H9 (cell line): Measurements from ENCODE around the gene AFMID. TPM values are rescaled to one million over a fixed set of nuclear protein-coding genes. Genes with fewer than 3 reads are reported as not detected.

Experiments
- DNase-seq: peaks from one replicate; pipeline ENCODE4 v3.0.0-alpha.2; 2017
- H2AFZ ChIP-seq: one replicate; pipeline ENCODE4 v1.6.1; 2013; ENCODE audit warnings: mild to moderate bottlenecking, low read length, control low read depth, moderate library complexity
- H2AK5ac ChIP-seq: 2 replicates; pipeline ENCODE4 v1.6.1; 2013; ENCODE audit warnings: low read length, control low read depth, mixed read lengths; ENCODE audit not compliant: insufficient read length
- H2BK120ac ChIP-seq: one replicate; pipeline ENCODE4 v1.6.1; 2013; ENCODE audit warnings: low read depth, mild to moderate bottlenecking, low read length, control low read depth, inconsistent platforms; ENCODE audit not compliant: poor library complexity, severe bottlenecking
- H2BK12ac ChIP-seq: 2 replicates; pipeline ENCODE4 v1.6.1; 2013; ENCODE audit warnings: low read length, control low read depth, mixed read lengths, low read depth; ENCODE audit not compliant: insufficient read length
- H2BK15ac ChIP-seq: 2 replicates; pipeline ENCODE4 v1.6.1; 2013; ENCODE audit warnings: low read depth, low read length, control low read depth
- H2BK20ac ChIP-seq: one replicate; pipeline ENCODE4 v1.6.1; 2013; ENCODE audit warnings: low read depth, mild to moderate bottlenecking, low read length, control low read depth, inconsistent platforms; ENCODE audit not compliant: poor library complexity, severe bottlenecking
- H2BK5ac ChIP-seq: 2 replicates; pipeline ENCODE4 v1.6.1; 2013; ENCODE audit warnings: low read length, control low read depth, mixed read lengths; ENCODE audit not compliant: insufficient read length
- H3K14ac ChIP-seq: 2 replicates; pipeline ENCODE4 v1.6.1; 2013; ENCODE audit warnings: low read length, control low read depth; ENCODE audit not compliant: insufficient read depth
- H3K18ac ChIP-seq: 2 replicates; pipeline ENCODE4 v1.6.1; 2013; ENCODE audit warnings: low read depth, mild to moderate bottlenecking, mixed read lengths, low read length, control low read depth; ENCODE audit not compliant: insufficient read length
- H3K23ac ChIP-seq: 2 replicates; pipeline ENCODE4 v1.6.1; 2013; ENCODE audit warnings: low read length, control low read depth, mixed read lengths, low read depth; ENCODE audit not compliant: insufficient read length
- H3K23me2 ChIP-seq: 2 replicates; pipeline ENCODE4 v1.6.1; 2013; ENCODE audit warnings: low read depth, mild to moderate bottlenecking, mixed read lengths, low read length, control low read depth; ENCODE audit not compliant: insufficient read length, poor library complexity, severe bottlenecking
- H3K27ac ChIP-seq: 2 replicates; pipeline ENCODE4 v1.5.1; 2013; ENCODE audit warnings: low read length, control low read depth, mixed read lengths, low read depth; ENCODE audit not compliant: insufficient read length
- H3K27me3 ChIP-seq: 2 replicates; pipeline ENCODE4 v1.6.1; 2013; ENCODE audit warnings: low read length, control low read depth, inconsistent platforms; ENCODE audit not compliant: insufficient read depth
- H3K4ac ChIP-seq: 2 replicates; pipeline ENCODE4 v1.6.1; 2013; ENCODE audit warnings: low read depth, mild to moderate bottlenecking, control low read depth, inconsistent platforms, low read length, moderate library complexity
- H3K4me1 ChIP-seq: 2 replicates; pipeline ENCODE4 v1.6.1; 2013; ENCODE audit warnings: low read length, control low read depth, inconsistent platforms; ENCODE audit not compliant: insufficient read depth
- H3K4me2 ChIP-seq: 2 replicates; pipeline ENCODE4 v1.6.1; 2013; ENCODE audit warnings: low read length, control low read depth, mixed read lengths; ENCODE audit not compliant: insufficient read length, insufficient read depth
- H3K56ac ChIP-seq: 2 replicates; pipeline ENCODE4 v1.6.1; 2013; ENCODE audit warnings: low read depth, mild to moderate bottlenecking, mixed read lengths, low read length, control low read depth; ENCODE audit not compliant: insufficient read length
- H3K79me1 ChIP-seq: 2 replicates; pipeline ENCODE4 v1.6.1; 2013; ENCODE audit warnings: low read depth, mild to moderate bottlenecking, moderate library complexity, low read length, control low read depth, inconsistent platforms; ENCODE audit not compliant: insufficient read depth, poor library complexity, severe bottlenecking
- H3K79me2 ChIP-seq: 2 replicates; pipeline ENCODE4 v1.6.1; 2013; ENCODE audit warnings: low read length, control low read depth, inconsistent platforms; ENCODE audit not compliant: insufficient read depth
- H3K9ac ChIP-seq: 2 replicates; pipeline ENCODE4 v1.6.1; 2013; ENCODE audit warnings: low read length, control low read depth, mixed read lengths; ENCODE audit not compliant: insufficient read length; ENCODE audit errors: extremely low read depth
- H3K9me3 ChIP-seq: one replicate; pipeline ENCODE4 v1.6.1; 2013; ENCODE audit warnings: low read depth, low read length, inconsistent platforms; ENCODE audit not compliant: control insufficient read depth
- H3T11ph ChIP-seq: one replicate; pipeline ENCODE4 v1.6.1; 2013; ENCODE audit warnings: mild to moderate bottlenecking, low read length, control low read depth, inconsistent platforms
- H4K20me1 ChIP-seq: one replicate; pipeline ENCODE4 v1.6.1; 2013; ENCODE audit not compliant: control insufficient read depth, insufficient read length, insufficient read depth
- H4K5ac ChIP-seq: 2 replicates; pipeline ENCODE4 v1.6.1; 2013; ENCODE audit warnings: low read depth, mild to moderate bottlenecking, mixed read lengths, low read length, control low read depth; ENCODE audit not compliant: insufficient read length
- H4K8ac ChIP-seq: replicated peaks from 2 replicates; pipeline ENCODE4 v1.6.1; 2013; ENCODE audit warnings: low read length, control low read depth, mixed read lengths, low read depth; ENCODE audit not compliant: insufficient read length
- H4K91ac ChIP-seq: 2 replicates; pipeline ENCODE4 v1.6.1; 2013; ENCODE audit warnings: low read depth, mild to moderate bottlenecking, moderate library complexity, mixed read lengths, low read length, control low read depth; ENCODE audit not compliant: insufficient read length
- H3K27ac Mint-ChIP-seq, 3 experiments: 2 replicates in 2 of 3; 3 replicates in 1 of 3; pipeline ENCODE4 v1.8.0; 2020 to 2021; ENCODE audit warnings: mixed read lengths in 3 of 3, mild to moderate bottlenecking in 1 of 3, moderate library complexity in 1 of 3
- H3K27me3 Mint-ChIP-seq: 2 replicates; pipeline ENCODE4 v1.8.0; 2021; ENCODE audit warnings: low read depth, mild to moderate bottlenecking, moderate library complexity, mixed read lengths
- H3K36me3 Mint-ChIP-seq, 3 experiments: 2 replicates in 2 of 3; 3 replicates in 1 of 3; pipeline ENCODE4 v1.8.0; 2020 to 2021; ENCODE audit warnings: low read depth in 3 of 3, mixed read lengths in 3 of 3; ENCODE audit not compliant: insufficient read depth in 1 of 3
- H3K4me1 Mint-ChIP-seq, 2 experiments: 2 replicates each; pipeline ENCODE4 v1.8.0; 2020; ENCODE audit warnings: mixed read lengths in 2 of 2
- H3K4me3 Mint-ChIP-seq, 2 experiments: 2 replicates in 1 of 2; 3 replicates in 1 of 2; pipeline ENCODE4 v1.8.0; 2020 to 2021; ENCODE audit warnings: mild to moderate bottlenecking in 2 of 2, mixed read lengths in 2 of 2, moderate library complexity in 1 of 2
- H3K9me3 Mint-ChIP-seq, 2 experiments: 2 replicates in 1 of 2; 3 replicates in 1 of 2; pipeline ENCODE4 v1.8.0; 2020; ENCODE audit warnings: mild to moderate bottlenecking in 2 of 2, mixed read lengths in 2 of 2, moderate library complexity in 1 of 2
- WGBS: extraction: QIAGEN DNeasy Blood & Tissue Kit; methylation state at CpG from one replicate; pipeline ENCODE4 v1.1.7; 2013; ENCODE audit warnings: missing lambda C conversion rate, low lambda C conversion rate, mixed read lengths; ENCODE audit not compliant: insufficient read length; ENCODE audit errors: extremely low coverage; 5-methylcytosine and 5-hydroxymethylcytosine counted together
- total RNA-seq: library from RNA; stranded (reverse); gene quantifications from 2 replicates; pipeline ENCODE4 v1.2.1, GENCODE V29; 2021
- TF ChIP-seq, protein P1 (sequence below): fragments of 200-600 bp; sonication (generic); conservative IDR thresholded peaks from 3 replicates; pipeline ENCODE4 v1.8.0; 2021; ENCODE audit warnings: antibody characterized with exemption, mild to moderate bottlenecking

The AFMID gene
- total RNA-seq, 1 experiment from 2014 or later: 64.1 TPM

GRCh38 chr17:78159575-78160158 is 27.5 kb upstream of the AFMID start:
- TF ChIP-seq, protein P1, sequence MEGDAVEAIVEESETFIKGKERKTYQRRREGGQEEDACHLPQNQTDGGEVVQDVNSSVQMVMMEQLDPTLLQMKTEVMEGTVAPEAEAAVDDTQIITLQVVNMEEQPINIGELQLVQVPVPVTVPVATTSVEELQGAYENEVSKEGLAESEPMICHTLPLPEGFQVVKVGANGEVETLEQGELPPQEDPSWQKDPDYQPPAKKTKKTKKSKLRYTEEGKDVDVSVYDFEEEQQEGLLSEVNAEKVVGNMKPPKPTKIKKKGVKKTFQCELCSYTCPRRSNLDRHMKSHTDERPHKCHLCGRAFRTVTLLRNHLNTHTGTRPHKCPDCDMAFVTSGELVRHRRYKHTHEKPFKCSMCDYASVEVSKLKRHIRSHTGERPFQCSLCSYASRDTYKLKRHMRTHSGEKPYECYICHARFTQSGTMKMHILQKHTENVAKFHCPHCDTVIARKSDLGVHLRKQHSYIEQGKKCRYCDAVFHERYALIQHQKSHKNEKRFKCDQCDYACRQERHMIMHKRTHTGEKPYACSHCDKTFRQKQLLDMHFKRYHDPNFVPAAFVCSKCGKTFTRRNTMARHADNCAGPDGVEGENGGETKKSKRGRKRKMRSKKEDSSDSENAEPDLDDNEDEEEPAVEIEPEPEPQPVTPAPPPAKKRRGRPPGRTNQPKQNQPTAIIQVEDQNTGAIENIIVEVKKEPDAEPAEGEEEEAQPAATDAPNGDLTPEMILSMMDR: no peak
- H3K23me2 ChIP-seq: no peaks in the 10 kb centered on the region
- no peak overlapping the region for H3K4ac ChIP-seq
- H3K23ac ChIP-seq: no peak overlapping the region
- H3K27ac ChIP-seq: no peak overlapping the region
- H3K79me1 ChIP-seq: no peaks in the 10 kb centered on the region
- no peak overlapping the region for H4K8ac ChIP-seq
- no peak overlapping the region for H2BK120ac ChIP-seq
- H2BK15ac ChIP-seq: no peak overlapping the region
- H3K9me3 ChIP-seq: no peaks in the 10 kb centered on the region
- Mint-ChIP-seq H3K9me3 (no peaks in the 10 kb centered on the region), H3K4me3 (no peak overlapping the region; a peak in 1 of 5 replicates), H3K27me3 (peaks cover 1% of the 10 kb centered on the region; the same call in 1 of the 2 replicates), H3K36me3 (no peaks in the 10 kb centered on the region; a peak in 2 of 7 replicates), H3K27ac (no peak overlapping the region; a peak in 1 of 7 replicates), H3K4me1 (peaks cover 0 to 10% of the 10 kb centered on the region in 2 experiments; a peak in 2 of 4 replicates)
- no peak overlapping the region for H3K18ac ChIP-seq
- H2AK5ac ChIP-seq: no peak overlapping the region
- H3K56ac ChIP-seq: no peak overlapping the region
- H3K9ac ChIP-seq: no peak overlapping the region
- no peaks in the 10 kb centered on the region for H3K4me1 ChIP-seq
- no peaks in the 10 kb centered on the region for H4K20me1 ChIP-seq
- no peaks in the 10 kb centered on the region for H3K79me2 ChIP-seq
- H3K27me3 ChIP-seq: no peaks in the 10 kb centered on the region
- no peak overlapping the region for H3T11ph ChIP-seq
- H2AFZ ChIP-seq: no peak overlapping the region
- no peak for DNase-seq
- H4K91ac ChIP-seq: no peak overlapping the region
- no peak overlapping the region for H2BK20ac ChIP-seq
- WGBS: no CpG with 5 or more reads among the region's 10 CpGs
- H4K5ac ChIP-seq: no peak overlapping the region
- no peak overlapping the region for H2BK12ac ChIP-seq
- H3K4me2 ChIP-seq: no peak overlapping the region
- no peak overlapping the region for H2BK5ac ChIP-seq
- H3K14ac ChIP-seq: no peak overlapping the region
